Vein endothelial cell (primary cell): Measurements from ENCODE around the gene KRTAP9-6. TPM values are rescaled to one million over a fixed set of nuclear protein-coding genes. Genes with fewer than 3 reads are reported as not detected.

Experiments used
- small RNA-seq: library from RNA; depleted of rRNA; stranded (forward); fragments of <200 nt; gene quantifications from one replicate; pipeline ENCODE3, GENCODE V24; 2012
- total RNA-seq: library from RNA; depleted of rRNA; stranded (reverse); fragments of >200 nt; gene quantifications from 2 replicates; pipeline ENCODE4 v1.2.3, GENCODE V29; 2012

Gene KRTAP9-6, protein sequence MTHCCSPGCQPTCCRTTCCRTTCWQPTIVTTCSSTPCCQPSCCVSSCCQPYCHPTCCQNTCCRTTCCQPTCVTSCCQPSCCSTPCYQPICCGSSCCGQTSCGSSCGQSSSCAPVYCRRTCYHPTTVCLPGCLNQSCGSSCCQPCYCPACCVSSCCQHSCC
- not detected in 2 replicates for total RNA-seq

DNA sequence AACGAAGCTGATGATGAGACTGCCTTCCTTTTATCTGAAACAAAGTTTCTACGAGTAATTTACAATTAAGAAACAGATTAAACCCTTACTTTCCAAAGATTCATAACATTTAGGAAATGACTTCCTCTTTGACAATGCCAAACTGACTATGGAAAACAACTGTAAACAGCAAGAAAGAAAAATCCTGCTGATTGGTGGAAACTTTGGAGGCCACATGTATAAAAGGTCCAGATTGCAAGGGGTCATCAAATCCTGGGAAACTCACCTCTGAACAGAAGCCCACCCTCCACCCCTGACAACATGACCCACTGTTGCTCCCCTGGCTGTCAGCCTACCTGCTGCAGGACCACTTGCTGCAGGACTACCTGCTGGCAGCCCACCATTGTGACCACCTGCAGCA is at the start of gene KRTAP9-6:
Gene KRTAP9-6, plus strand, starts transcription at position 301 of the 400 bp plus-strand sequence. Its CDS starts 0 bp downstream, at position 301.

DNA sequence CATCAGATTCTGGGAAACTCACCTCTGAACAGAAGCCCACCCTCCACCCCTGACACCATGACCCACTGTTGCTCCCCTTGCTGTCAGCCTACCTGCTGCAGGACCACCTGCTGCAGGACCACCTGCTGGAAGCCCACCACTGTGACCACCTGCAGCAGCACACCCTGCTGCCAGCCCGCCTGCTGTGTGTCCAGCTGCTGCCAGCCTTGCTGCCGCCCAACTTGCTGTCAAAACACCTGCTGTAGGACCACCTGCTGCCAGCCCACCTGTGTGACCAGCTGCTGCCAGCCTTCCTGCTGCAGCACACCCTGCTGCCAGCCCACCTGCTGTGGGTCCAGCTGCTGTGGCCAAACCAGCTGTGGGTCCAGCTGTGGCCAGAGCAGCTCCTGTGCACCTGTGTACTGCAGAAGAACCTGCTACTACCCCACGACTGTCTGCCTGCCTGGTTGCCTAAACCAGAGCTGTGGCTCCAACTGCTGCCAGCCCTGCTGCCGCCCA is 38.5 kb upstream of the KRTAP9-6 start, which contains the start of gene KRTAP9-2:
Gene KRTAP9-2, plus strand, starts transcription at position 51 of the 498 bp plus-strand sequence. Its CDS starts 7 bp downstream, at position 58.

DNA sequence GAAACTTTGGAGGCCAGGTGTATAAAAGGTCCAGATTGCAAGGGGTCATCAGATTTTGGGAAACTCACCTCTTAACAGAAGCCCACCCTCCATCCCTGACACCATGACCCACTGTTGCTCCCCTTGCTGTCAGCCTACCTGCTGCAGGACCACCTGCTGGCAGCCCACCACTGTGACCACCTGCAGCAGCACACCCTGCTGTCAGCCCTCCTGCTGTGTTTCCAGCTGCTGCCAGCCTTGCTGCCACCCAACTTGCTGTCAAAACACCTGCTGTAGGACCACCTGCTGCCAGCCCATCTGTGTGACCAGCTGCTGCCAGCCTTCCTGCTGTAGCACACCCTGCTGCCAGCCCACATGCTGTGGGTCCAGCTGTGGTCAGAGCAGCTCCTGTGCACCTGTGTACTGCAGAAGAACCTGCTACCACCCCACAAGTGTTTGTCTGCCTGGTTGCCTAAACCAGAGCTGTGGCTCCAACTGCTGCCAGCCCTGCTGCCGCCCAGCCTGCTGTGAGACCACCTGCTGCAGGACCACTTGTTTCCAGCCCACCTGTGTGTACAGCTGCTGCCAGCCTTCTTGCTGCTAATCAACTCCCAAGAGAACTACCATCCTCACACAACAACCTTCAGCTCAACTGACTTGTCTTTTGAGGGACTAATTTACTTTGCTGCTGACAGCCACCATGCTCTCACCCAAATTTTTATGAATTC is 32.6 kb upstream of the KRTAP9-6 start, which contains the start of gene KRTAP9-3:
Gene KRTAP9-3, plus strand, starts transcription at position 51 of the 707 bp plus-strand sequence. Its CDS starts 53 bp downstream, at position 104.

DNA sequence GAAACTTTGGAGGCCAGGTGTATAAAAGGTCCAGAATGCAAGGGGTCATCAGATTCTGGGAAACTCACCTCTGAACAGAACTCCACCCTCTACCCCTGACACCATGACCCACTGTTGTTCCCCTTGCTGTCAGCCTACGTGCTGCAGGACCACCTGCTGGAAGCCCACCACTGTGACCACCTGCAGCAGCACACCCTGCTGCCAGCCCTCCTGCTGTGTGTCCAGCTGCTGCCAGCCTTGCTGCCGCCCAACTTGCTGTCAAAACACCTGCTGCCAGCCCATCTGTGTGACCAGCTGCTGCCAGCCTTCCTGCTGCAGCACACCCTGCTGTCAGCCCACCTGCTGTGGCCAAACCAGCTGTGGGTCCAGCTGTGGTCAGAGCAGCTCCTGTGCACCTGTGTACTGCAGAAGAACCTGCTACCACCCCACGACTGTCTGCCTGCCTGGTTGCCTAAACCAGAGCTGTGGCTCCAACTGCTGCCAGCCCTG is 27.2 kb upstream of the KRTAP9-6 start, which contains the start of gene KRTAP9-8:
Gene KRTAP9-8, plus strand, starts transcription at position 51 of the 489 bp plus-strand sequence. Its CDS starts 53 bp downstream, at position 104.

DNA sequence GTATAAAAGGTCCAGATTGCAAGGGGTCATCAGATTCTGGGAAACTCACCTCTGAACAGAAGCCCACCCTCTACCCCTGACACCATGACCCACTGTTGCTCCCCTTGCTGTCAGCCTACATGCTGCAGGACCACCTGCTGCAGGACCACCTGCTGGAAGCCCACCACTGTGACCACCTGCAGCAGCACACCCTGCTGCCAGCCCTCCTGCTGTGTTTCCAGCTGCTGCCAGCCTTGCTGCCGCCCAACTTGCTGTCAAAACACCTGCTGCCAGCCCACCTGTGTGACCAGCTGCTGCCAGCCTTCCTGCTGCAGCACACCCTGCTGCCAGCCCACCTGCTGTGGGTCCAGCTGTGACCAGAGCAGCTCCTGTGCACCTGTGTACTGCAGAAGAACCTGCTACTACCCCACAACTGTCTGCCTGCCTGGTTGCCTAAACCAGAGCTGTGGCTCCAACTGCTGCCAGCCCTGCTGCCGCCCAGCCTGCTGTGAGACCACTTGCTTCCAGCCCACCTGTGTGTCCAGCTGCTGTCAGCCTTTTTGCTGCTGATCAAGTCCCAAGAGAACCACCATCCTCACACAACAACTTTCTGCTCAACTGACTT is 15.4 kb upstream of the KRTAP9-6 start, which contains the start of gene KRTAP9-4:
Gene KRTAP9-4, plus strand, starts transcription at position 51 of the 604 bp plus-strand sequence. Its CDS starts 34 bp downstream, at position 85.

DNA sequence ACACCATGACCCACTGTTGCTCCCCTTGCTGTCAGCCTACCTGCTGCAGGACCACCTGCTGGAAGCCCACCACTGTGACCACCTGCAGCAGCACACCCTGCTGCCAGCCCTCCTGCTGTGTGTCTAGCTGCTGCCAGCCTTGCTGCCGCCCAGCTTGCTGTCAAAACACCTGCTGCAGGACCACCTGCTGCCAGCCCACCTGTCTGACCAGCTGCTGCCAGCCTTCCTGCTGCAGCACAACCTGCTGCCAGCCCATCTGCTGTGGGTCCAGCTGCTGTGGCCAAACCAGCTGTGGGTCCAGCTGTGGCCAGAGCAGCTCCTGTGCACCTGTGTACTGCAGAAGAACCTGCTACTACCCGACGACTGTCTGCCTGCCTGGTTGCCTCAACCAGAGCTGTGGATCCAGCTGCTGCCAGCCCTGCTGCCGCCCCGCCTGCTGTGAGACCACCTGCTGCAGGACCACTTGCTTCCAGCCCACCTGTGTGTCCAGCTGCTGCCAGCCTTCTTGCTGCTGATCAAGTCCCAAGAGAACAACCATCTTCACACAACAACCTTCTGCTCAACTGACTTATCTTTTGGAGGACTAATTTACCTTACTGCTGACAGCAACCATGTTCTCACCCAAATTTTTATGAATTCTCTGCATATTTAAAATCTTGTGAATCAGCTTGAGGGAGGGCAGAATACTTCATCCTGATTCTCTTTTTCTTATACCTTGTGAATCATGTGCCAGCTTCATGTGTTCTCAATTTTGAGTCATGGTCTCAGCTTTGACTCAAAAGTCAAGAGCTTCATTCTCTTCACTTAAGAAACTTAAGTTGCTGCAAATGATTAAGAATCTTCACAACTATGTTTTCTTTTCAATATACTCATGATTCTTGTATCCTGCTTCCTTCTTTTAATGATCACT is 9.5 kb upstream of the KRTAP9-6 start, which contains the start of gene KRTAP9-9:
Gene KRTAP9-9, plus strand, starts transcription at position 4 of the 910 bp plus-strand sequence.

DNA sequence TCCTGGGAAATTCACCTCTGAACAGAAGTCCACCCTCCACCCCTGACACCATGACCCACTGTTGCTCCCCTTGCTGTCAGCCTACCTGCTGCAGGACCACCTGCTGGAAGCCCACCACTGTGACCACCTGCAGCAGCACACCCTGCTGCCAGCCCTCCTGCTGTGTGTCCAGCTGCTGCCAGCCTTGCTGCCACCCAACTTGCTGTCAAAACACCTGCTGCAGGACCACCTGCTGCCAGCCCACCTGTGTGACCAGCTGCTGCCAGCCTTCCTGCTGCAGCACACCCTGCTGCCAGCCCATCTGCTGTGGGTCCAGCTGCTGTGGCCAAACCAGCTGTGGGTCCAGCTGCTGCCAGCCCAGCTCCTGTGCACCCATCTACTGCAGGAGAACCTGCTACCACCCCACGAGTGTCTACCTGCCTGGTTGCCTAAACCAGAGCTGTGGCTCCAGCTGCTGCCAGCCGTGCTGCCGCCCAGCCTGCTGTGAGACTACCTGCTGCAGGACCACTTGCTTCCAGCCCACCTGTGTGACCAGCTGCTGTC is 10.5 kb downstream of the KRTAP9-6 start, which contains the start of gene KRTAP9-7:
Gene KRTAP9-7, plus strand, starts transcription at position 51 of the 543 bp plus-strand sequence. Its CDS starts 0 bp downstream, at position 51.

DNA sequence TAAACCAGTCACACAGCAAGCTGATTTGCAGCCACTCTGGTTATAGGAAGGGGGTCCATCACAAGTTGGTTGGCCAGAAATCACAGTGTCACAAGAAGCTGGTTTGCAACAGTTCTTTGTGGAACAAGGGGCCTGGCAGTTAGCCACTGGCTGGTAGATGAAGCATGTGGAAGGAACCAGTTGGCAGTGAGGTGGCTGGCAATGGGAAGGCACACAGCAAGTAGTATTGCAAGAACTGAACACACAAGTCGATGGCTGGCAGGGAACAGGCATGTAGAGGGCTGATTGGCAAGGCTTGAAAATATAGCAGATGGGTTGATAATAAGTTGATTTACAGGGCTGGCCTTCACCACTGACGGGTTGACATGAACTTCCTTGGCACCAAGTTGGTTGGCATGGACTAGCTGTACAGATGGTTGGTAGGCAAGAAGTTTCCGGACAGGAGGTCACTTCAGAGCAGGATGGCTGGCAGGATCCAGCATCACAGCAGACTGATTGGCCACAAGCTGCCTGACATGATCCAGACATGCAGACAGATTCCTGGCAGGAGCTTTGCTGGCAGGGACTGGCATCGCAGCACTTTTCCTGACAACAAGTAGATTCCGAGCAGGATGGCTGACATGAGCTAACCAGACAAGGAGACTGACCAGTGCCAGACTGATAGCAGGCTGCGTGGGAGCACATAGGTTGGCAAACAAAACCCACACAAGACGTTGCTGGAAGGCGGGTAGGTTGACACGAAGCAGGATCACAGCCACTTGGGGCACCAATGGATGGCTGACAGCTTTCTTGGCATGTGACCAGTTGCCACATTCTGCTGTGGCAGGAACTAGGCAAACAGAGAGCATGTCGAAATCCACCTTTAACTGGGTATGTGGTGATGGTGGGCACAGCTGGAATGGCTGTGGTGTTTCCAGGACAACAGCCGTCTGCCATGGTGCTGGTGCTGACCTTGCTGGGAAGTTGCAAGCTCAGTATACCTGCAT is 37.0 kb downstream of the KRTAP9-6 start, which contains the start of gene KRTAP29-1:
Gene KRTAP29-1, minus strand, starts transcription at position 936 of the 986 bp plus-strand sequence. Its CDS starts 0 bp downstream, at position 936.

DNA sequence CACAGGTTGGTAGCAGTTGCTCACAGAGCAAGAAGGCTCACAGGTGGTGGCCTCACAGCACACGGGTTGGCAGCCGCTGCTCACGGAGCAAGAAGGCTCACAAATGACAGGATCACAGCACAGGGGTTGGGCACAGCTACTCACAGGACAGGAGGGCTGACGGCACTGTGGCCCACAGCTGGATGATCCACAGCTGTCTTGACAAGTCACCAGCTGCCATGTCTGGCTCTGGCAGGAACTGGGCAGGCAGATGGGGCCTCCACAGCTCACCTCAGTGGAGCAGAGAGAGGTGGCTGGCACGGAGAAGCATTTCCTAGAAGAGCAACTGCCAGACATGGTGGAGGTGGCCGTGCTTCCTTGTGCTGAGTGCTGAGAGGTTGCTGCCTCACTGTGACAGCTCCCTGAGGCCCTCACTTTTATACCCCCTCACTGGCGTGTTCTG is 43.8 kb downstream of the KRTAP9-6 start, which contains the start of gene KRTAP16-1:
Gene KRTAP16-1, minus strand, starts transcription at position 392 of the 442 bp plus-strand sequence. Its CDS starts 56 bp downstream, at position 336.

DNA sequence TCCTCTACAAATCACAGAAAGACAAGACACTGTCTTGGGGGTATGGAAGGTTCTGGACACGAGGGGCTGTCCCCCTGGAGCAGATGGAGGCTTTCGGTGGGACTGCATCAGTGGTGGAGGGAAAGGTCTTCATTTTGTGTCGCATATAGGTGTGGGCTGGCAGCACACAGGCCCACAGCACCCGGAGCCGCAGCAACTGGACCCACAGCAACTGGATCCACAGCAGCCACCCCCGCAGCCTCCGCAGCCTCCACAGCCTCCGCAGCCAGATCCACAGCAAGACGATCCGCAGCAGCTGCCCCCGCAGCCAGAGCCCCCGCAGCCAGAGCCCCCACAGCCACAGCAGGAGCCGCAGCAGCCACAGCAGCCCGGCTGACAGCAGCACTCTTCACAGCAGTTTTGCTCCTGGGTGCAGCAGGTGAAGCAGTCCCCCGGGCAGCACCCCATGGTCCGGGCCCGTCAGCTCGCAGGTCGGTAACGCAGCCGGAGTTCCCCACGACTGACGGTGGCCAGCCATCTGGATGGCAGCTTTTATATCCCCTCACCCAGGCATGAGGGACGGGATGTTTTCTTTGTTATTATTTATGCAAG is 50.1 kb downstream of the KRTAP9-6 start, which contains the start of gene KRTAP17-1:
Gene KRTAP17-1, minus strand, starts transcription at position 507 of the 591 bp plus-strand sequence. Its CDS starts 60 bp downstream, at position 447.

Small RNA genes within 50 kb of the gene (small RNA-seq; reads per million reads assigned to genes)
- not detected for gene KRTAP9-10P

Other genes with a start within 250 kb of the KRTAP9-6 start
- not detected in 2 replicates for gene KRTAP1-5, start 238.2 kb upstream of the KRTAP9-6 start, total RNA-seq
- not detected in 2 replicates for gene KRTAP1-4, start 235.2 kb upstream of the KRTAP9-6 start, total RNA-seq
- gene KRTAP1-3, start 230.5 kb upstream of the KRTAP9-6 start, total RNA-seq: not detected in 2 replicates
- gene KRTAP1-1, start 223.9 kb upstream of the KRTAP9-6 start, total RNA-seq: not detected in 2 replicates
- gene KRTAP2-1, start 218.1 kb upstream of the KRTAP9-6 start, total RNA-seq: not detected in 2 replicates
- not detected in 2 replicates for gene KRTAP2-2, start 210.1 kb upstream of the KRTAP9-6 start, total RNA-seq
- not detected in 2 replicates for gene KRTAP2-3, start 205.3 kb upstream of the KRTAP9-6 start, total RNA-seq
- gene KRTAP2-4, start 199.5 kb upstream of the KRTAP9-6 start, total RNA-seq: not detected in 2 replicates
- gene KRTAP4-7, start 181.2 kb upstream of the KRTAP9-6 start, total RNA-seq: not detected in 2 replicates
- not detected in 2 replicates for gene KRTAP4-8, start 167.2 kb upstream of the KRTAP9-6 start, total RNA-seq
- gene KRTAP4-16, start 163.2 kb upstream of the KRTAP9-6 start, total RNA-seq: not detected in 2 replicates
- gene KRTAP4-9, start 160.0 kb upstream of the KRTAP9-6 start, total RNA-seq: not detected in 2 replicates
- not detected in 2 replicates for gene KRTAP4-11, start 147.0 kb upstream of the KRTAP9-6 start, total RNA-seq
- gene KRTAP4-12, start 141.2 kb upstream of the KRTAP9-6 start, total RNA-seq: not detected in 2 replicates
- not detected in 2 replicates for gene KRTAP4-6, start 124.8 kb upstream of the KRTAP9-6 start, total RNA-seq
- gene KRTAP4-5, start 115.6 kb upstream of the KRTAP9-6 start, total RNA-seq: not detected in 2 replicates
- gene KRTAP4-4, start 104.6 kb upstream of the KRTAP9-6 start, total RNA-seq: not detected in 2 replicates
- not detected in 2 replicates for gene KRTAP4-3, start 97.2 kb upstream of the KRTAP9-6 start, total RNA-seq
- not detected in 2 replicates for gene KRTAP4-2, start 87.2 kb upstream of the KRTAP9-6 start, total RNA-seq
- gene KRTAP4-1, start 80.5 kb upstream of the KRTAP9-6 start, total RNA-seq: not detected in 2 replicates
- gene KRTAP9-1, start 75.5 kb upstream of the KRTAP9-6 start, total RNA-seq: not detected in 2 replicates
- gene KRTAP9-2, start 38.7 kb upstream of the KRTAP9-6 start, total RNA-seq: not detected in 2 replicates
- not detected in 2 replicates for gene KRTAP9-3, start 32.9 kb upstream of the KRTAP9-6 start, total RNA-seq
- not detected in 2 replicates for gene KRTAP9-8, start 27.4 kb upstream of the KRTAP9-6 start, total RNA-seq
- gene KRTAP9-4, start 15.7 kb upstream of the KRTAP9-6 start, total RNA-seq: not detected in 2 replicates
- gene KRTAP9-9, start 10.0 kb upstream of the KRTAP9-6 start, total RNA-seq: not detected in 2 replicates
- not detected in 2 replicates for gene KRTAP9-7, start 10.3 kb downstream of the KRTAP9-6 start, total RNA-seq
- gene KRTAP29-1, start 37.5 kb downstream of the KRTAP9-6 start, total RNA-seq: not detected in 2 replicates
- gene KRTAP16-1, start 43.9 kb downstream of the KRTAP9-6 start, total RNA-seq: not detected in 2 replicates
- not detected in 2 replicates for gene KRTAP17-1, start 50.3 kb downstream of the KRTAP9-6 start, total RNA-seq
- not detected in 2 replicates for gene KRT33A, start 85.5 kb downstream of the KRTAP9-6 start, total RNA-seq
- not detected in 2 replicates for gene KRT33B, start 104.4 kb downstream of the KRTAP9-6 start, total RNA-seq
- not detected in 2 replicates for gene KRT34, start 116.9 kb downstream of the KRTAP9-6 start, total RNA-seq
- gene KRT31, start 132.2 kb downstream of the KRTAP9-6 start, total RNA-seq: not detected in 2 replicates
- not detected in 2 replicates for gene KRT37, start 159.2 kb downstream of the KRTAP9-6 start, total RNA-seq
- gene KRT38, start 175.6 kb downstream of the KRTAP9-6 start, total RNA-seq: not detected in 2 replicates
- gene KRT32, start 202.0 kb downstream of the KRTAP9-6 start, total RNA-seq: not detected in 2 replicates
- not detected in 2 replicates for gene KRT35, start 215.8 kb downstream of the KRTAP9-6 start, total RNA-seq
- gene KRT36, start 224.5 kb downstream of the KRTAP9-6 start, total RNA-seq: not detected in 2 replicates
- gene KRT13, start 240.2 kb downstream of the KRTAP9-6 start, total RNA-seq: not detected in 2 replicates